ENCODE data around the gene FNBP1. TPM values are rescaled to one million over a fixed set of nuclear protein-coding genes. Genes with fewer than 3 reads are reported as not detected.
A peak's percentile ranks its signal among the peaks of the same experiment; 100 is the strongest.

The FNBP1 gene
- total and polyA plus RNA-seq, 2 experiments from 2014 or later, result 26.6 to 28.8 TPM

DNA sequence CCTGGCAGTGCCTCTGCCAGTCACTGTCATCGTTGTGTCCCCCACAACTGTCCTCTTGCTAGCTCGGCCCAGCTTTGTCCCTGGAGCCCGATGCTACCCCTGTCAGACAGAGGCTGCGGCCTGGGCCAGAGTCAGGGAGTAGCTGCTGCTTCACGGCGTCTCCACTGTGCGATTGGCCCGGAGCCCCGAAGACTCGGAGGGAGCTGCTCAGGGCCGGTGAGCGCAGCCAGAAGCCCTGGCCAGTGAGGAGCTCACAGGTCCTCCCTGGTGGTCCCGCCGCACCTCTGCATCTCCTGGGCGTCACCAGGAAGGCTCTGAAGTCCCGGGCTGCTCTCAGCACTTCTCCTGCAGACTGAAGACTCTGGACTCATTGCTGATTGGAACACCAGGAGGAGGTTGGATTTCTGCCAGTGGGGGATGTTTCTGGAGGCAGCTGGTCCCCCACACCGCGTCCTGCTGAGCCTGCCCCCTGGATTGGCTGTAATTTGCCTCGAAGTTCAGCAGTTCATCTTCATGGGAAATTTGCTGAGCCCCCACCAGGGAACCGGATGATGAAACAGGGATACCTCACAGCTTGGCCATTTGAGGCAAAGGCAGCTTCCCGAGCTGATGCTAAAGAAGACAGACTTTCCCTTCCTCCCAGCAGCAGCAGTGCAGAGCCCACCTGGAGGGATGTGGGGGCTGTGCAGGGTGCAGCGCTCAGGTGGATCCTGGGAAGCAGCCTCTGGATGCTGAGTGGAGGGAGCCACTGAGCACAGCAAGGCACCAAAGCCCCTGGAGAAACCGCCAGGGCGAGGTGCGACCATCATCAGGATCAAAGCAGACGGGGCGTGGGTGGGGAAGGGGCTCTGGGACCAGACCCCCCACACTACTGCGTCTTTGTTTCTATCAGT, 162.1 kb downstream of the FNBP1 start:
- Histone ChIP-seq H3K9me2 (ENCODE audit: insufficient read depth) (no peaks in the 10 kb centered on the region), H3K4me2 (no peak overlapping the region), H3K79me2 (replicated peaks; ENCODE audit: insufficient read depth) (no peaks in the 10 kb centered on the region), H3K27me3 (ENCODE audit: insufficient read depth) (no peaks in the 10 kb centered on the region), H3K27ac (ENCODE audit: low read depth) (no peak overlapping the region; the same call in 1 of the 2 replicates), H2AFZ (no peak overlapping the region), H3K4me3 (no peak overlapping the region), H4K20me1 (replicated peaks; ENCODE audit: insufficient read depth) (no peaks in the 10 kb centered on the region), H3F3A (replicated peaks; ENCODE audit: low read depth) (peaks cover 8% of the 10 kb centered on the region), H3K36me3 (ENCODE audit: insufficient read depth) (no peaks in the 10 kb centered on the region), H3K4me1 (ENCODE audit: insufficient read depth) (peaks cover 18% of the 10 kb centered on the region)
- DNase-seq (ENCODE audit: low spot score) (peak; percentile 61), ATAC-seq (peak; percentile 7; the same call in 2 of the 3 replicates)
- Mint-ChIP-seq H3K27ac (peak overlapping the region; percentile 77; the same call in 1 of the 2 replicates), H3K36me3 (ENCODE audit: low read depth) (no peaks in the 10 kb centered on the region), H3K4me1 (peaks cover 30% of the 10 kb centered on the region), H3K9me3 (no peaks in the 10 kb centered on the region), H3K27me3 (ENCODE audit: insufficient read depth, low read depth, poor library complexity) (peaks cover 17% of the 10 kb centered on the region), H3K4me3 (no peak overlapping the region)
- TF ChIP-seq ZNF114 (CRISPR knock-in tag; IDR thresholded peaks at IDR 0.05), result no peak
- TF ChIP-seq STAT1 (IDR thresholded peaks at IDR 0.05; ENCODE audit: unreplicated experiment), result no peak
- no peak for TF ChIP-seq NANOG (IDR thresholded peaks at IDR 0.05; ENCODE audit: borderline replicate concordance)
- no peak for TF ChIP-seq ETS1 (IDR thresholded peaks at IDR 0.05)
- TF ChIP-seq POLR2AphosphoS5 (IDR thresholded peaks at IDR 0.05; ENCODE audit: low read depth), result no peak
- no peak for TF ChIP-seq JUNB (IDR thresholded peaks at IDR 0.05; ENCODE audit: unreplicated experiment)
- no peak for TF ChIP-seq CREB1 (CRISPR knock-in tag; IDR thresholded peaks at IDR 0.05; ENCODE audit: low read depth)
- TF ChIP-seq, protein P1, sequence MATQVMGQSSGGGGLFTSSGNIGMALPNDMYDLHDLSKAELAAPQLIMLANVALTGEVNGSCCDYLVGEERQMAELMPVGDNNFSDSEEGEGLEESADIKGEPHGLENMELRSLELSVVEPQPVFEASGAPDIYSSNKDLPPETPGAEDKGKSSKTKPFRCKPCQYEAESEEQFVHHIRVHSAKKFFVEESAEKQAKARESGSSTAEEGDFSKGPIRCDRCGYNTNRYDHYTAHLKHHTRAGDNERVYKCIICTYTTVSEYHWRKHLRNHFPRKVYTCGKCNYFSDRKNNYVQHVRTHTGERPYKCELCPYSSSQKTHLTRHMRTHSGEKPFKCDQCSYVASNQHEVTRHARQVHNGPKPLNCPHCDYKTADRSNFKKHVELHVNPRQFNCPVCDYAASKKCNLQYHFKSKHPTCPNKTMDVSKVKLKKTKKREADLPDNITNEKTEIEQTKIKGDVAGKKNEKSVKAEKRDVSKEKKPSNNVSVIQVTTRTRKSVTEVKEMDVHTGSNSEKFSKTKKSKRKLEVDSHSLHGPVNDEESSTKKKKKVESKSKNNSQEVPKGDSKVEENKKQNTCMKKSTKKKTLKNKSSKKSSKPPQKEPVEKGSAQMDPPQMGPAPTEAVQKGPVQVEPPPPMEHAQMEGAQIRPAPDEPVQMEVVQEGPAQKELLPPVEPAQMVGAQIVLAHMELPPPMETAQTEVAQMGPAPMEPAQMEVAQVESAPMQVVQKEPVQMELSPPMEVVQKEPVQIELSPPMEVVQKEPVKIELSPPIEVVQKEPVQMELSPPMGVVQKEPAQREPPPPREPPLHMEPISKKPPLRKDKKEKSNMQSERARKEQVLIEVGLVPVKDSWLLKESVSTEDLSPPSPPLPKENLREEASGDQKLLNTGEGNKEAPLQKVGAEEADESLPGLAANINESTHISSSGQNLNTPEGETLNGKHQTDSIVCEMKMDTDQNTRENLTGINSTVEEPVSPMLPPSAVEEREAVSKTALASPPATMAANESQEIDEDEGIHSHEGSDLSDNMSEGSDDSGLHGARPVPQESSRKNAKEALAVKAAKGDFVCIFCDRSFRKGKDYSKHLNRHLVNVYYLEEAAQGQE (IDR thresholded peaks at IDR 0.05; ENCODE audit: unreplicated experiment), result no peak
- TF ChIP-seq ZNF331 (CRISPR knock-in tag; IDR thresholded peaks at IDR 0.05; ENCODE audit: low read depth), result no peak
- TF ChIP-seq, protein P2, sequence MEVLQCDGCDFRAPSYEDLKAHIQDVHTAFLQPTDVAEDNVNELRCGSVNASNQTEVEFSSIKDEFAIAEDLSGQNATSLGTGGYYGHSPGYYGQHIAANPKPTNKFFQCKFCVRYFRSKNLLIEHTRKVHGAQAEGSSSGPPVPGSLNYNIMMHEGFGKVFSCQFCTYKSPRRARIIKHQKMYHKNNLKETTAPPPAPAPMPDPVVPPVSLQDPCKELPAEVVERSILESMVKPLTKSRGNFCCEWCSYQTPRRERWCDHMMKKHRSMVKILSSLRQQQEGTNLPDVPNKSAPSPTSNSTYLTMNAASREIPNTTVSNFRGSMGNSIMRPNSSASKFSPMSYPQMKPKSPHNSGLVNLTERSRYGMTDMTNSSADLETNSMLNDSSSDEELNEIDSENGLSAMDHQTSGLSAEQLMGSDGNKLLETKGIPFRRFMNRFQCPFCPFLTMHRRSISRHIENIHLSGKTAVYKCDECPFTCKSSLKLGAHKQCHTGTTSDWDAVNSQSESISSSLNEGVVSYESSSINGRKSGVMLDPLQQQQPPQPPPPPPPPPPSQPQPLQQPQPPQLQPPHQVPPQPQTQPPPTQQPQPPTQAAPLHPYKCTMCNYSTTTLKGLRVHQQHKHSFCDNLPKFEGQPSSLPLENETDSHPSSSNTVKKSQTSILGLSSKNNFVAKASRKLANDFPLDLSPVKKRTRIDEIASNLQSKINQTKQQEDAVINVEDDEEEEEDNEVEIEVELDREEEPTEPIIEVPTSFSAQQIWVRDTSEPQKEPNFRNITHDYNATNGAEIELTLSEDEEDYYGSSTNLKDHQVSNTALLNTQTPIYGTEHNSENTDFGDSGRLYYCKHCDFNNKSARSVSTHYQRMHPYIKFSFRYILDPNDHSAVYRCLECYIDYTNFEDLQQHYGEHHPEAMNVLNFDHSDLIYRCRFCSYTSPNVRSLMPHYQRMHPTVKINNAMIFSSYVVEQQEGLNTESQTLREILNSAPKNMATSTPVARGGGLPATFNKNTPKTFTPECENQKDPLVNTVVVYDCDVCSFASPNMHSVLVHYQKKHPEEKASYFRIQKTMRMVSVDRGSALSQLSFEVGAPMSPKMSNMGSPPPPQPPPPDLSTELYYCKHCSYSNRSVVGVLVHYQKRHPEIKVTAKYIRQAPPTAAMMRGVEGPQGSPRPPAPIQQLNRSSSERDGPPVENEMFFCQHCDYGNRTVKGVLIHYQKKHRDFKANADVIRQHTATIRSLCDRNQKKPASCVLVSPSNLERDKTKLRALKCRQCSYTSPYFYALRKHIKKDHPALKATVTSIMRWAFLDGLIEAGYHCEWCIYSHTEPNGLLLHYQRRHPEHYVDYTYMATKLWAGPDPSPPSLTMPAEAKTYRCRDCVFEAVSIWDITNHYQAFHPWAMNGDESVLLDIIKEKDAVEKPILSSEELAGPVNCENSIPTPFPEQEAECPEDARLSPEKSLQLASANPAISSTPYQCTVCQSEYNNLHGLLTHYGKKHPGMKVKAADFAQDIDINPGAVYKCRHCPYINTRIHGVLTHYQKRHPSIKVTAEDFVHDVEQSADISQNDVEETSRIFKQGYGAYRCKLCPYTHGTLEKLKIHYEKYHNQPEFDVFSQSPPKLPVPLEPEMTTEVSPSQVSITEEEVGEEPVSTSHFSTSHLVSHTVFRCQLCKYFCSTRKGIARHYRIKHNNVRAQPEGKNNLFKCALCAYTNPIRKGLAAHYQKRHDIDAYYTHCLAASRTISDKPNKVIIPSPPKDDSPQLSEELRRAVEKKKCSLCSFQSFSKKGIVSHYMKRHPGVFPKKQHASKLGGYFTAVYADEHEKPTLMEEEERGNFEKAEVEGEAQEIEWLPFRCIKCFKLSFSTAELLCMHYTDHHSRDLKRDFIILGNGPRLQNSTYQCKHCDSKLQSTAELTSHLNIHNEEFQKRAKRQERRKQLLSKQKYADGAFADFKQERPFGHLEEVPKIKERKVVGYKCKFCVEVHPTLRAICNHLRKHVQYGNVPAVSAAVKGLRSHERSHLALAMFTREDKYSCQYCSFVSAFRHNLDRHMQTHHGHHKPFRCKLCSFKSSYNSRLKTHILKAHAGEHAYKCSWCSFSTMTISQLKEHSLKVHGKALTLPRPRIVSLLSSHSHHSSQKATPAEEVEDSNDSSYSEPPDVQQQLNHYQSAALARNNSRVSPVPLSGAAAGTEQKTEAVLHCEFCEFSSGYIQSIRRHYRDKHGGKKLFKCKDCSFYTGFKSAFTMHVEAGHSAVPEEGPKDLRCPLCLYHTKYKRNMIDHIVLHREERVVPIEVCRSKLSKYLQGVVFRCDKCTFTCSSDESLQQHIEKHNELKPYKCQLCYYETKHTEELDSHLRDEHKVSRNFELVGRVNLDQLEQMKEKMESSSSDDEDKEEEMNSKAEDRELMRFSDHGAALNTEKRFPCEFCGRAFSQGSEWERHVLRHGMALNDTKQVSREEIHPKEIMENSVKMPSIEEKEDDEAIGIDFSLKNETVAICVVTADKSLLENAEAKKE (CRISPR knock-in tag; IDR thresholded peaks at IDR 0.05), result no peak
- no peak for TF ChIP-seq CTCF (conservative IDR thresholded peaks at IDR 0.05; ENCODE audit: low read depth in 2 of 2)
- TF ChIP-seq EZH2phosphoT487 (IDR thresholded peaks at IDR 0.05; ENCODE audit: unreplicated experiment), result no peak
- no peak for TF ChIP-seq EZH2 (IDR thresholded peaks at IDR 0.05; ENCODE audit: low read depth, unreplicated experiment)
